Activated T-cell treated with anti-CD3 and anti-CD28 coated beads, Interleukin-2, amount 50 U/mL, for 1 hour (primary cell): ENCODE data around the gene NCF4.

ENCODE experiments used
- DNase-seq: peaks from one replicate; pipeline ENCODE4 v3.0.0-alpha.2; 2020

Gene NCF4

GRCh38 chr22:36865346-36865745 lies 4.5 kb downstream of the NCF4 start:
- no peak for DNase-seq

GRCh38 chr22:36867695-36868094 lies 6.9 kb downstream of the NCF4 start:
- no peak for DNase-seq

- DNase-seq, result no peak
Measured at GRCh38 chr22:36868546-36869181, 7.9 kb downstream of the NCF4 start.

DNA sequence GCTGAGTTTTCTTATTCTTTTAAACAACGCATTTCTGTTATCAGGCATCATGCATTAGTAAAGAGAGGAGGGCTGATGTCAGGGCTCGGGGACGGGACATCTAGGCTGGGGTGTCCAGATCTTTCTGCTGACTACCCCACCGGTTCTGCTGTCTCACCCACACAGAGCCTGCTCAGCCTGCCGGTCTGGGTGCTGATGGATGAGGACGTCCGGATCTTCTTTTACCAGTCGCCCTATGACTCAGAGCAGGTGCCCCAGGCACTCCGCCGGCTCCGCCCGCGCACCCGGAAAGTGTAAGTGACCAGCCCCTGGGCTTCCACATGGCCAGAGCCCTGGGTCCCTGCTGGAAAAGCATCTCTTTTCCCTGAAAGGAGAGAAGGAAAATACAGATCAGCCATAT lies 9.4 kb downstream of the NCF4 start:
- DNase-seq, result no peak

DNA sequence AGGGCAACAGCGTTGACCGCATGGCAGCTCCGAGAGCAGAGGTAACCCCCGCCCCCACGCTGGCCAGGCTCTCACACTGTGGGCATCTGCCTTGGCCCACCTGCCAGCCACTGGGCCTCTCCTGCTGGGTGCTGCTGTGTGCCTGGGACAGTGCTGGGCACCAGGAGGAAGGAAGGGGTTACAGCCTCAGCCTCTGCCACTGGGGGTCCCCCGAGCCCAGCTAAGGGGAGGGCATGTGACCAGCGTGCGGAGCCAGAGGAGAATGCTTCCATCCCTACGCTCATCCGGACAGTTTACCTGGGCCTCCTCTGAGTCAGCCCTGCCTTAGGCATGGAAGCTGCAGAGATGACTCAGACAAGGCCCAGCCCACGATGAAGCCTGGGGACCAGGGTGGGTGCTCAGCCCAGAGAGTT lies 10.9 kb downstream of the NCF4 start:
- no peak for DNase-seq

DNA sequence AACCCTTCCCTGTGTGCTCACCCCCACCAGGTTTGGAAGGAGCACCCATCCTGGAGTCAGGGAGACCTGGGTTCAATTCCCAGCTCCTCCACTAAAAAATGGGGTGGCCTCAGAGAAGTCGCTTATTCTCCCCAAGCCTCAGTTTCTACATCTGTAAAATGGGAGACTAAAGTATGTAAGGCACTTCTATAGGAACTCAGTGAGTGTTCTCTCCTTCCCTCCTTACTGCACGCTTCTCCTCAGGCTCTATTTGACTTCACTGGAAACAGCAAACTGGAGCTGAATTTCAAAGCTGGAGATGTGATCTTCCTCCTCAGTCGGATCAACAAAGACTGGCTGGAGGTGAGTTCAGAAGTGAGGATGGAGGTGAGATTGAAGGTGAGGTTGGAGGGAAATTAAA lies 11.3 kb downstream of the NCF4 start:
- no peak for DNase-seq

GRCh38 chr22:36872866-36873498 lies 12.2 kb downstream of the NCF4 start:
- DNase-seq, result no peak

DNA sequence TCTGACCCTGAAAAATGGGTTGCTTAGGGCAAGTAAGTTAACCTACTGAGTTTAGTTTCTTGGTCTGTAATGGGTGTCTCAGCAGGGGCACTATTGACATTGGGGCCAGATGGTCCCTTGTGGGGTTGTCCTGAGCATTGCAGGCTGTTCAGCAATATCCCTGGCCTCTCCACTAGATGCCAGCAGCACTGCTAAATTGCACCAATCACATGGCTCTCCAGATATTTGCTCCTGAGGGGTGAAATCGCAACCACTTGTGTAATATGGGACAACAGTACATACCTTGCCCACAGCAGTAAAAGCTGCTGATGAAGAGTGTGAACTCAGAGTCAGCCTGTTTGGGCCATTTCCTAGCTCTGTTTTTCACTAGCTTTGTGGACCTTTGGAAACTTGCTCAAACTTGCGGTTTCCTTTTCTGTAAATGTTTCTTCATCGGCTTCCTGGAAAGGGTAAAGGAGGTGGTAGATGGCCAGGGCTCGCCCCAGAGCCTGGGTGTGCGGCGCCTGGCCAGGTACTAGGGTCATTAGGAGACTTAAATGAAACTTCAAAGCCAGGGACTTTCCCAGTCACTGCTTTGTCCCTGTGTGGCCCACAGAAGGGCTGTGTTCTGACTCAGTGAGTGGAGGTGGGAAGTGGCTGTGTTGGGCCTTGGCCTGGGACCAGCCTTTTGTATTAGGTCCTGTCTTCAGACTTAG lies 13.0 kb downstream of the NCF4 start:
- no peak for DNase-seq

DNA sequence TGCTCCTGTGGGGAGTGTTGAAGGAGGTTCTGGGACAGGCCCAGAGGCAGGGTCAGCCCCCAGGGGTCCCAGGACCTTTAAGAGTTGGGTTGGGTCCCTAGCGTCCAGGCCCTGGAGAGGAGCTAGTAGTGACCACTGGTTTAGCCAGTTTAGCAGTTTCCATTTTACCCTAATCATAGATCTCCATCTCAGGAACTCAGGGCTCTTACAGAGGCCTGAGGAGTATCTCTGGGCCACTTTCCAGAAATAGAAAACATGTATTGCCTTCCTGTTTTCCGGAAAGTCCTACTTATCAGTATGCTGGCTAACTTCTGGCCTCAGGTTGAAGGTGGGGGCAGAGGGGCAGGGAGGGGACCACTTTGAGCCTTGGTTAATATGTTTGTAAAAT lies 13.5 kb downstream of the NCF4 start:
- DNase-seq, result no peak

DNA sequence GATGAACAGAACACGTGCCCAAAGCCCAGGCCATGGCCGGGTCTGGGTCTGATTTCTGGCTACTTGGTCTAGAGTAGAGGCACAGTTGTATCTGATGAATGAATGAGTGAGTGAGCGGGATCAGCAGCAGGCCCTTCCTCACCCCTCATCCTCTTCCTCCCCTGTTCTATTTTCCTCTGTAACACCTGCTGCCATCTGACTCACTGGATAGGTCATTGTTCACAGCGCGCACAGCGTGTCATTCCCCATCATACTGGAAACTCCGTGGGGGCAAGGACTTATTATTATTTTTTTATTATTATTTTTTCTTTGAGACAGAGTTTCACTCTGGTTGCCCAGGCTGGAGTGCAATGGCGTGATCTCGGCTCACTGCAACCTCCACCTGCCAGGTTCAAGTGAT lies 13.9 kb downstream of the NCF4 start:
- DNase-seq, result no peak

- no peak for DNase-seq
Measured at GRCh38 chr22:36875741-36876140, 14.9 kb downstream of the NCF4 start.

GRCh38 chr22:36879775-36880174 lies 19.0 kb downstream of the NCF4 start:
- DNase-seq, result no peak

GRCh38 chr22:36881504-36882245 lies 20.9 kb downstream of the NCF4 start:
- no peak for DNase-seq

GRCh38 chr22:36884349-36885158 lies 23.7 kb downstream of the NCF4 start:
- DNase-seq, result no peak

DNA sequence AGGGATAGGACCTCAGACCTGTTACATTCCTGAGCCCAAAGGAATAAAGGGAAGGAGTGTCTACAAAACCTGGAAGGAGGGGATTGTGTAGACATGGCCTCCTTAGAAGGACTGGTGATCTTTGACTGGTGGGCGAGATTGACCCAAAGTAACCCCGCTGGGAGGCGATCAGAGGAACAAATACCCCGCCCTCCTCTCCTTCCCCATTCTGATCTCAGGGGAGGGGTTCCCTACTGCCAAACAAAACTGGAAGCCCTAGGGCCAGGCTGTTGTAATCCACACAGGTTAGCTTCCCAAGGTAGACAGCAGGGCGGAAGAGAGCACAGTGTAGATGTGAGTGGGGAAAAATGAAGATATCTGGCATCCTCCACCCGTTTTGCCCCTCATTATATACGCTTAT lies 24.7 kb downstream of the NCF4 start:
- no peak for DNase-seq

DNA sequence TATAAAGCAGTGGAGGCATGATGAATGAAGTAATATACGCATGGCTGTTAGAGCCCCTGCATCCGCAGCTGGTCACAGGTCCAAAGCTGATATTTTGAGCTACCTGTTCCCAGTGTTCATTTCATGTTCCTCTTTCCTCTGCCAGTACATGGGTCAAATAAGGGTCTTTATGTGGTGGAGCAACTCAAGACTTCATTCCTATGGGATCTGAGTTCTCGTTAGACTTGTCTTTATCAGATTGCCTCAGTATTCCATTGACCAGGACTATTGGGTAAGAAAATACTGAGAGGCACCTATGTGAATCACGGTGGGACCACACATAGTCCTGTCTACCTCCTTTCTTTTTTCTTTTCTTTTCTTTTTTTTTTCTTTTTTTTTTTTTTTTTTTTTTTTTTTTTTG lies 25.2 kb downstream of the NCF4 start:
- DNase-seq, result no peak

DNA sequence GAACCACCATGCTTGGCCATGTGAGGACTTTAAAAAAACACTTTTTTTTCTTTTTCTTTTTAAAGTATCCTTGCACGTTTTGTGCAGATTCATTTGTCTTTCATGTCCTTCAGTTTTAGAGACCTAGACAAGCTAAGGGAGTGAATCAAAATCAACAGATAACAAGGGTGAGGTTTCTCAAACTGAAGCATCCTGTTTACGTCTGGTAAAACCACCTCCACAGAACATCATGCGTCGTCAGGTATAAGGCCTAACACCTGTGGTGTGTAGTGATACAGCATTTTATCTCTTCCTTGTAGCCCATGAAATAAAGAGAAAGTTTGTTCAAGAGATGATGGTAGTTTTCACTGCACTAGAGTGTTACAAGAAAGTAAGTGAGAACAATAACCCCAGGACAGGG lies 26.4 kb downstream of the NCF4 start:
- DNase-seq, result no peak

- no peak for DNase-seq
Measured at GRCh38 chr22:36891646-36892045, 30.8 kb downstream of the NCF4 start.

DNA sequence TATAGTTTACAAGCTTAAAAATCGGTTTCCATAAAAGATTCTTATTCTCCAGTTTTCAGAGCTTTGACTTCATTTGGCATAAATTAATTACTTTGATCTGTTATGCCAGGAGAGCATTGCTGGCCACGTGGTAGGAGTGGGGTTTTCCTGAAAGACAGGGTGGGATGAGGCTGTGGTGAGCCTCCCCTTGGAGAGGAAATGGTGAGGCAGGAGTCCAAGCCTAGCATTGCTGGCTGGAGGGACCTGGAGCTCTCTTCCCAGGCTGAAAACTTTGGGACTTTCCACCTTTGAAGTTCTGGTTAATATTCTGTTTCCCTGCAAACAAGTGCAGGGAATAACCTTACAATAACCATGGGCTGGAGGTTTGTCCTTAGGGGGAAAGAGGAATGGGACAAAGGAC lies 31.5 kb downstream of the NCF4 start:
- no peak for DNase-seq

DNA sequence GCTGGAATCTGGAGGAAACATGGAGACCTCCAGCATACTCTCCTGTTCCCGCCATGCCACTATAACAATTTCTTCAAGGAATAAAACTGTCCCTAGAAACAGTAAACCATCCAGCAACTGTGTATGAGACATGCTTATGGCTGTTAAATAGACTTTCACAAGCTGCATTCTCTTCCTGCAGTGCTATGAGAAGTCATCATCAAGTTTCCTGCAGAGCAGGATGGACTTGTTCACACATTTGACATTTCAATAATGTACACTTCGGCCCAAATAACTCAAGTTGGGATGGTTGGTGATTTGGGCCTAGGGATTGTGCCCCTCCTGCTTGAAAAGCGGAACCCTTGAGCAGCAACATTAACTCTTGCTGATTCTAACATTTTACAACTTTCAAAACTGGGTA lies 32.5 kb downstream of the NCF4 start:
- no peak for DNase-seq

GRCh38 chr22:36894266-36894665 lies 33.5 kb downstream of the NCF4 start:
- no peak for DNase-seq

- no peak for DNase-seq
Measured at GRCh38 chr22:36897611-36898010, 36.8 kb downstream of the NCF4 start.

GRCh38 chr22:36898690-36899089 lies 37.9 kb downstream of the NCF4 start:
- no peak for DNase-seq
